HCT116 (cell line): ENCODE measurements around the gene ANO10. TPM values are rescaled to one million over a fixed set of nuclear protein-coding genes. Genes with fewer than 3 reads are reported as not detected.

Source experiments
- ATAC-seq: fragments of 200-7000 bp; cut with Tn5 transposase; 2 replicates; pipeline ENCODE4 v1.9.1; 2020; ENCODE audit warnings: mild to moderate bottlenecking, moderate library complexity
- BruUV-seq: library from RNA; stranded (reverse); fragments of 400-500 nt; replicated peaks from 2 replicates; lab custom pipeline; 2021; lab: Mats Ljungman, UMichigan
- CTCF ChIA-PET: fragments of 300-600 bp; sonication (Branson Sonifier 250); formaldehyde crosslinking; loops from one replicate; lab custom pipeline; 2021; ENCODE audit warnings: antibody characterized with exemption; lab: Charles Lee
- POLR2A ChIA-PET: fragments of 300-600, 350-600 bp; sonication (Branson Sonifier 250); formaldehyde crosslinking; loops from one replicate; lab custom pipeline; 2021; ENCODE audit warnings: antibody characterized with exemption; lab: Charles Lee
- RAD21 ChIA-PET, 2 experiments: fragments of 300-600 bp; sonication (Branson Sonifier 250); formaldehyde crosslinking; loops; one replicate each; lab custom pipeline; 2023; ENCODE audit warnings: low total read pairs in 2 of 2; ENCODE audit not compliant: uncharacterized antibody in 2 of 2, unreplicated experiment in 2 of 2, low non-redundant PET in 1 of 2; lab: Charles Lee
- DNase-seq: peaks from one replicate; pipeline ENCODE4 v3.0.0-alpha.2; 2010; ENCODE audit warnings: low read depth, low spot score
- H2AFZ ChIP-seq: fragments of 200-600 bp; shearing (Covaris generic), sonication (generic); 2 replicates; pipeline ENCODE4 v1.6.1; 2017; ENCODE audit warnings: low read depth, mixed run types, mixed read lengths, antibody characterized with exemption, low read length; ENCODE audit not compliant: poor library complexity, severe bottlenecking
- H3K27ac ChIP-seq: 2 replicates; pipeline ENCODE4 v1.5.1; 2012; ENCODE audit warnings: low read depth, low read length
- H3K27me3 ChIP-seq: fragments of 200-600 bp; sonication (generic); 2 replicates; pipeline ENCODE4 v1.6.1; 2016; ENCODE audit warnings: mixed run types, low read length, mixed read lengths; ENCODE audit not compliant: insufficient read depth
- H3K36me3 ChIP-seq, 2 experiments: fragments of 200-500 bp in 1 of 2; fragments of 200-600 bp in 1 of 2; sonication (Bioruptor generic) in 1 of 2; sonication (generic) in 1 of 2; 2 replicates each; pipeline versions ENCODE4 v1.5.1 to v1.6.1; 2014 to 2016; ENCODE audit warnings: low read length in 2 of 2, inconsistent platforms in 1 of 2, mixed read lengths in 1 of 2, mixed run types in 1 of 2; ENCODE audit not compliant: insufficient read depth in 2 of 2, control insufficient read depth in 1 of 2
- H3K4me1 ChIP-seq, 2 experiments: fragments of 200-600 bp in 1 of 2; sonication (generic) in 1 of 2; 2 replicates each; pipeline versions ENCODE4 v1.5.1 to v1.6.1; 2012 to 2017; ENCODE audit warnings: low read length in 2 of 2, inconsistent platforms in 1 of 2, mild to moderate bottlenecking in 1 of 2, mixed read lengths in 1 of 2, mixed run types in 1 of 2, moderate library complexity in 1 of 2; ENCODE audit not compliant: insufficient read depth in 2 of 2, control insufficient read depth in 1 of 2
- H3K4me2 ChIP-seq: fragments of 200-600 bp; sonication (generic); 2 replicates; pipeline ENCODE4 v1.6.1; 2017; ENCODE audit warnings: mixed run types, low read length, mixed read lengths
- H3K4me3 ChIP-seq, 2 experiments: fragments of 200-600 bp in 1 of 2; sonication (generic) in 1 of 2; replicated peaks in 1 of 2; 2 replicates each; pipeline ENCODE4 v1.5.1; 2011 to 2016; ENCODE audit warnings: low read length in 2 of 2, control low read depth in 1 of 2, low read depth in 1 of 2, mild to moderate bottlenecking in 1 of 2, mixed read lengths in 1 of 2, mixed run types in 1 of 2
- H3K79me2 ChIP-seq: fragments of 200-600 bp; sonication (generic); 2 replicates; pipeline ENCODE4 v1.6.1; 2017; ENCODE audit warnings: mild to moderate bottlenecking, mixed run types, low read length, moderate library complexity, mixed read lengths; ENCODE audit not compliant: insufficient read depth
- H3K9ac ChIP-seq: fragments of 200-600 bp; sonication (generic); 2 replicates; pipeline ENCODE4 v1.6.1; 2016; ENCODE audit warnings: low read length, mixed read lengths
- H3K9me2 ChIP-seq: fragments of 200-600 bp; sonication (generic), shearing (Covaris generic); 2 replicates; pipeline ENCODE4 v1.6.1; 2017; ENCODE audit warnings: mixed run types, mild to moderate bottlenecking, moderate library complexity; ENCODE audit not compliant: insufficient read depth
- H3K9me3 ChIP-seq, 2 experiments: fragments of 200-500 bp in 1 of 2; fragments of 200-600 bp in 1 of 2; sonication (Bioruptor generic) in 1 of 2; sonication (generic) in 1 of 2; 2 replicates each; pipeline ENCODE4 v1.6.1; 2014 to 2017; ENCODE audit warnings: low read length in 2 of 2, mixed read lengths in 2 of 2, inconsistent platforms in 1 of 2, low read depth in 1 of 2, mild to moderate bottlenecking in 1 of 2, mixed run types in 1 of 2, moderate library complexity in 1 of 2; ENCODE audit not compliant: control insufficient read depth in 1 of 2, insufficient read depth in 1 of 2
- H4K20me1 ChIP-seq: fragments of 200-600 bp; sonication (generic), shearing (Covaris generic); 2 replicates; pipeline ENCODE4 v1.6.1; 2017; ENCODE audit warnings: mixed run types, mild to moderate bottlenecking, moderate library complexity; ENCODE audit not compliant: insufficient read depth
- CBX3 ChIP-seq: IDR thresholded peaks from 2 replicates; pipeline ENCODE4 v1.6.1; 2012; ENCODE audit warnings: low read depth
- EGR1 ChIP-seq: IDR thresholded peaks from 2 replicates; pipeline ENCODE4 v1.6.1; 2012; ENCODE audit warnings: low read depth
- EZH2 ChIP-seq: fragments of 200-600 bp; sonication (generic); IDR thresholded peaks from 2 replicates; pipeline ENCODE4 v1.6.1; 2017; ENCODE audit warnings: antibody characterized with exemption, mixed run types
- JUND ChIP-seq: IDR thresholded peaks from 2 replicates; pipeline ENCODE4 v1.6.1; 2012
- SIN3A ChIP-seq: IDR thresholded peaks from 2 replicates; pipeline ENCODE4 v1.6.1; 2012; ENCODE audit warnings: low read depth
- SP1 ChIP-seq: IDR thresholded peaks from 2 replicates; pipeline ENCODE4 v1.6.1; 2012; ENCODE audit warnings: low read depth
- SRF ChIP-seq: IDR thresholded peaks from 2 replicates; pipeline ENCODE4 v1.6.1; 2012; ENCODE audit warnings: low read depth
- ZFX ChIP-seq: fragments of 450-650 bp; IDR thresholded peaks from 2 replicates; pipeline ENCODE4 v1.6.1; 2017
- intact Hi-C: fragments of 100-400 bp; cut with micrococcal nuclease; formaldehyde crosslinking; loops from 2 replicates; pipeline ENCODE4 v1.10.0; 2022
- total RNA-seq: library from RNA; stranded (reverse); gene quantifications from one replicate; pipeline ENCODE4 v1.2.1, GENCODE V29; 2021; ENCODE audit not compliant: unreplicated experiment
- TF ChIP-seq, protein P1 (sequence below), 3 experiments: fragments of 200-600 bp in 1 of 3; sonication (generic) in 1 of 3; IDR thresholded peaks in 2 of 3; conservative IDR thresholded peaks in 1 of 3; 2 replicates each; pipeline ENCODE4 v1.5.1; 2012 to 2017; ENCODE audit warnings: low read depth in 2 of 3, low read length in 2 of 3, antibody characterized with exemption in 1 of 3, borderline replicate concordance in 1 of 3, control low read depth in 1 of 3, mild to moderate bottlenecking in 1 of 3, mixed read lengths in 1 of 3, mixed run types in 1 of 3, moderate library complexity in 1 of 3; ENCODE audit not compliant: insufficient read depth in 1 of 3
- TF ChIP-seq, protein P2 (sequence below): IDR thresholded peaks from 2 replicates; pipeline ENCODE4 v1.6.1; 2011; ENCODE audit warnings: mild to moderate bottlenecking, low read length, moderate library complexity; ENCODE audit not compliant: insufficient replicate concordance; ENCODE audit errors: extremely low read depth
- TF ChIP-seq, protein P3 (sequence below): IDR thresholded peaks from 2 replicates; pipeline ENCODE4 v1.6.1; 2012

Gene ANO10
- total RNA-seq, 1 experiment from 2014 or later: 13.3 TPM

DNA sequence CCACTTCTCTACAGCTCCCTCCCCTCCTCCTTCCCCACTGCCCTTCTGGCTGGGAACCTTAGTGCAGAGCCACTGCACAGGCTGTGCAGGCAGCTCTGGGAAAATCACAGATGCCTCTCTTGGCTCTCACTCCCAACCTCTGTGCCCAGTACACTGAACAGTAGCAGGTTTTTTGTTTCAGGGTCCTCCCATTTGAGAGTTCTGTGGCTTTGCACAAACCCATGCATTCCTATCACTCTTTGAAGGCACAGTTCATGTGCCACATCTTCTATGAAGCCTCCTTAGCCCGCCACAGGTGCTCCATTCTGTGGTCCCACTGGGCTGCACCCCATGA is 231.6 kb downstream of the ANO10 start (continued):
- TF ChIP-seq, protein P1, sequence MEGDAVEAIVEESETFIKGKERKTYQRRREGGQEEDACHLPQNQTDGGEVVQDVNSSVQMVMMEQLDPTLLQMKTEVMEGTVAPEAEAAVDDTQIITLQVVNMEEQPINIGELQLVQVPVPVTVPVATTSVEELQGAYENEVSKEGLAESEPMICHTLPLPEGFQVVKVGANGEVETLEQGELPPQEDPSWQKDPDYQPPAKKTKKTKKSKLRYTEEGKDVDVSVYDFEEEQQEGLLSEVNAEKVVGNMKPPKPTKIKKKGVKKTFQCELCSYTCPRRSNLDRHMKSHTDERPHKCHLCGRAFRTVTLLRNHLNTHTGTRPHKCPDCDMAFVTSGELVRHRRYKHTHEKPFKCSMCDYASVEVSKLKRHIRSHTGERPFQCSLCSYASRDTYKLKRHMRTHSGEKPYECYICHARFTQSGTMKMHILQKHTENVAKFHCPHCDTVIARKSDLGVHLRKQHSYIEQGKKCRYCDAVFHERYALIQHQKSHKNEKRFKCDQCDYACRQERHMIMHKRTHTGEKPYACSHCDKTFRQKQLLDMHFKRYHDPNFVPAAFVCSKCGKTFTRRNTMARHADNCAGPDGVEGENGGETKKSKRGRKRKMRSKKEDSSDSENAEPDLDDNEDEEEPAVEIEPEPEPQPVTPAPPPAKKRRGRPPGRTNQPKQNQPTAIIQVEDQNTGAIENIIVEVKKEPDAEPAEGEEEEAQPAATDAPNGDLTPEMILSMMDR (IDR thresholded peaks at IDR 0.05 in 2 of 3, conservative IDR thresholded peaks at IDR 0.05 in 1 of 3; ENCODE audit: borderline replicate concordance in 1 of 3, insufficient read depth in 1 of 3, low read depth in 2 of 3, low read length in 2 of 3): no peak
- TF ChIP-seq EGR1: no peak
- TF ChIP-seq JUND: no peak
- no peak for TF ChIP-seq CBX3
- TF ChIP-seq EZH2: no peak
- TF ChIP-seq, protein P2, sequence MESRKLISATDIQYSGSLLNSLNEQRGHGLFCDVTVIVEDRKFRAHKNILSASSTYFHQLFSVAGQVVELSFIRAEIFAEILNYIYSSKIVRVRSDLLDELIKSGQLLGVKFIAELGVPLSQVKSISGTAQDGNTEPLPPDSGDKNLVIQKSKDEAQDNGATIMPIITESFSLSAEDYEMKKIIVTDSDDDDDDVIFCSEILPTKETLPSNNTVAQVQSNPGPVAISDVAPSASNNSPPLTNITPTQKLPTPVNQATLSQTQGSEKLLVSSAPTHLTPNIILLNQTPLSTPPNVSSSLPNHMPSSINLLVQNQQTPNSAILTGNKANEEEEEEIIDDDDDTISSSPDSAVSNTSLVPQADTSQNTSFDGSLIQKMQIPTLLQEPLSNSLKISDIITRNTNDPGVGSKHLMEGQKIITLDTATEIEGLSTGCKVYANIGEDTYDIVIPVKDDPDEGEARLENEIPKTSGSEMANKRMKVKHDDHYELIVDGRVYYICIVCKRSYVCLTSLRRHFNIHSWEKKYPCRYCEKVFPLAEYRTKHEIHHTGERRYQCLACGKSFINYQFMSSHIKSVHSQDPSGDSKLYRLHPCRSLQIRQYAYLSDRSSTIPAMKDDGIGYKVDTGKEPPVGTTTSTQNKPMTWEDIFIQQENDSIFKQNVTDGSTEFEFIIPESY: no peak
- TF ChIP-seq, all 23 proteins: peak for 0

DNA sequence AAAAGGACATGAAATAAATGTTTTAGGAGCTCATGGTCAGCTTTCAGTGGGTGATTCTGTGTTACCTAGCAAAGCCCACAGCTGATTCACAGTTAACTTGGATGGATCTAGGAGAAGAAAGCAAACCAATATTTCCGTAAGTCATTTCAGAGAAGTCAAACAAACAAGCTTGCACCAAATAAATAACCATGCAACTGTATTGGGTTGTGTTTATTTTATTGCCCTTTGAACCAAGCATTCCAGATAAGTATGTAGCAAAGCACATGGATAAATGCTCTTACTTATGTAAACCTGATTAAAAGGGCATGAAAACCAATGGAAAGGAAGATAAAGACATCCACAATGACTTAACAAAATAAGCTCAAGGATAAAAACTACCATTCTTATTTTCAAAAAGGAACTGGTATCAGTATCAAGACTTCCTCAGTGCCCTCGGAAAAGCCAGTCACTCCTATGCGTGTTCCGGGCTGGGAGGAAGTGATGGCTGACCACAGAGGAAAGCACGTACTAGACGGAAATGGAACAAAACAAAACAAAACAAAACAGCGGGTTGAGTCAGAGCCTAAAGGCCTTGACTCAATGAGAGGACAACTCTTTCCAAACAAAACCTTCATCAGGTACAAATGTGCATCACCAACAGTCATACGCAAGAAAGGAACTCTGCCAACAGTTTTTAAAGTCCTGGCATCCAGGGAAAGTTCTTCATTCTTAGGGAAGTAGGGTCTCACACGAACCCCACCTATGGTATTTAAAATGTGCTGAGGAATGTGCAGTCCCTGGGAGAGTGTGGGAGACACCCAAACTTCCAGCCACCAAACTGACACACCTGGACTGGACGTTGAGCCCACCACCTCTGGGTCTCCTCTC is 232.2 kb downstream of the ANO10 start:
- H3K27ac ChIP-seq: no peak overlapping the region
- no peaks in the 10 kb centered on the region for H3K27me3 ChIP-seq
- H3K4me1 ChIP-seq: no peaks in the 10 kb centered on the region
- BruUV-seq: no TSS peak
- H3K4me3 ChIP-seq: no peak overlapping the region
- POLR2A ChIA-PET: no interaction called here
- no peaks in the 10 kb centered on the region for H3K9me3 ChIP-seq
- H3K4me2 ChIP-seq: no peak overlapping the region
- ATAC-seq (no peak), DNase-seq (no peak)
- H2AFZ ChIP-seq: no peak overlapping the region
- TF ChIP-seq ZFX: no peak
- TF ChIP-seq, protein P3, sequence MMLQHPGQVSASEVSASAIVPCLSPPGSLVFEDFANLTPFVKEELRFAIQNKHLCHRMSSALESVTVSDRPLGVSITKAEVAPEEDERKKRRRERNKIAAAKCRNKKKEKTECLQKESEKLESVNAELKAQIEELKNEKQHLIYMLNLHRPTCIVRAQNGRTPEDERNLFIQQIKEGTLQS: no peak
- no peak for TF ChIP-seq SP1
- no peak for TF ChIP-seq SIN3A
- TF ChIP-seq SRF: no peak
- TF ChIP-seq, protein P1 (IDR thresholded peaks at IDR 0.05 in 2 of 3, conservative IDR thresholded peaks at IDR 0.05 in 1 of 3; ENCODE audit: borderline replicate concordance in 1 of 3, insufficient read depth in 1 of 3, low read depth in 2 of 3, low read length in 2 of 3): no peak
- H3K9ac ChIP-seq: no peak overlapping the region
- no peaks in the 10 kb centered on the region for H3K79me2 ChIP-seq
- no peaks in the 10 kb centered on the region for H4K20me1 ChIP-seq
- H3K9me2 ChIP-seq: no peaks in the 10 kb centered on the region
- RAD21 ChIA-PET: no interaction called here
- H3K36me3 ChIP-seq: no peaks in the 10 kb centered on the region
- CTCF ChIA-PET: interaction anchor here (1.2 kb wide), 1 partner anchor 12 kb away, joined by 5 read pairs; no protein-coding TSS in a partner anchor
- intact Hi-C loops: no loop called here
